CD14-positive monocyte (primary cell): ENCODE results near the gene GALNT12. TPM values are rescaled to one million over a fixed set of nuclear protein-coding genes. Genes with fewer than 3 reads are reported as not detected.

Experiments
- DNase-seq, 3 donors: peaks; one replicate each; pipeline ENCODE4 v3.0.0-alpha.2; 2011 to 2022
- H2AFZ ChIP-seq: 2 replicates; pipeline ENCODE4 v1.6.0; 2012; ENCODE audit warnings: mild to moderate bottlenecking, low read depth, low read length, inconsistent platforms; ENCODE audit not compliant: insufficient read depth, poor library complexity, severe bottlenecking
- H3K27ac ChIP-seq, 2 donors: 1 replicate in 1 of 2; 2 replicates in 1 of 2; pipeline ENCODE4 v1.5.1; 2012 to 2013; ENCODE audit warnings: low read length in 2 of 2, control low read depth in 1 of 2, inconsistent platforms in 1 of 2, low read depth in 1 of 2, mild to moderate bottlenecking in 1 of 2
- H3K27me3 ChIP-seq, 2 donors: one replicate each; pipeline versions ENCODE4 v1.6.0 to v1.6.1; 2011 to 2013; ENCODE audit warnings: low read length in 2 of 2; ENCODE audit not compliant: control insufficient read depth in 2 of 2, insufficient read depth in 2 of 2
- H3K36me3 ChIP-seq, 2 donors: replicated peaks in 1 of 2; 1 replicate in 1 of 2; 2 replicates in 1 of 2; pipeline versions ENCODE4 v1.5.1 to v1.6.1; 2012 to 2013; ENCODE audit warnings: low read length in 2 of 2, control low read depth in 1 of 2, inconsistent platforms in 1 of 2, mild to moderate bottlenecking in 1 of 2; ENCODE audit not compliant: insufficient read depth in 2 of 2, control insufficient read depth in 1 of 2
- H3K4me1 ChIP-seq, 2 donors: 1 replicate in 1 of 2; 2 replicates in 1 of 2; pipeline versions ENCODE4 v1.5.1 to v1.6.1; 2012 to 2013; ENCODE audit warnings: low read length in 2 of 2, control low read depth in 1 of 2, inconsistent platforms in 1 of 2, mild to moderate bottlenecking in 1 of 2, moderate library complexity in 1 of 2; ENCODE audit not compliant: insufficient read depth in 2 of 2, control insufficient read depth in 1 of 2
- H3K4me2 ChIP-seq: replicated peaks from 2 replicates; pipeline ENCODE3; 2012; ENCODE audit warnings: low read length, moderate library complexity, mild to moderate bottlenecking; ENCODE audit not compliant: poor library complexity, severe bottlenecking; ENCODE audit errors: extremely low read depth
- H3K4me3 ChIP-seq, 3 experiments: fragments of 200-600 bp in 1 of 3; sonication (generic) in 1 of 3; replicated peaks in 1 of 3; 1 replicate in 2 of 3; 2 replicates in 1 of 3; pipeline ENCODE4 v1.5.1; 2011 to 2013; ENCODE audit warnings: low read length in 3 of 3, mild to moderate bottlenecking in 3 of 3, control low read depth in 2 of 3, low read depth in 2 of 3, inconsistent platforms in 1 of 3, moderate library complexity in 1 of 3
- H3K79me2 ChIP-seq: 2 replicates; pipeline ENCODE4 v1.6.0; 2012; ENCODE audit warnings: mild to moderate bottlenecking, control low read depth, inconsistent platforms, low read length, moderate library complexity; ENCODE audit not compliant: insufficient read depth
- H3K9ac ChIP-seq: 2 replicates; pipeline ENCODE4 v1.6.0; 2017; ENCODE audit warnings: low read length, mild to moderate bottlenecking; ENCODE audit not compliant: insufficient read depth, poor library complexity, severe bottlenecking
- H3K9me3 ChIP-seq, 2 donors: replicated peaks in 1 of 2; 1 replicate in 1 of 2; 2 replicates in 1 of 2; pipeline versions ENCODE4 v1.5.1 to v1.6.1; 2012 to 2013; ENCODE audit warnings: low read length in 2 of 2, control low read depth in 1 of 2; ENCODE audit not compliant: control insufficient read depth in 1 of 2, insufficient read depth in 1 of 2
- H4K20me1 ChIP-seq: 2 replicates; pipeline ENCODE4 v1.6.0; 2012; ENCODE audit warnings: mild to moderate bottlenecking, low read length, control low read depth, moderate library complexity; ENCODE audit not compliant: insufficient read depth
- H3K27ac Mint-ChIP-seq, 7 donors: one replicate each; pipeline ENCODE4 v1.8.0; 2020; ENCODE audit warnings: mild to moderate bottlenecking in 7 of 7, mixed read lengths in 7 of 7, moderate library complexity in 6 of 7, inconsistent platforms in 2 of 7
- H3K27me3 Mint-ChIP-seq, 3 donors: one replicate each; pipeline ENCODE4 v1.8.0; 2021 to 2022; ENCODE audit warnings: low read depth in 3 of 3, mild to moderate bottlenecking in 3 of 3, mixed read lengths in 3 of 3, moderate library complexity in 3 of 3, inconsistent platforms in 1 of 3
- H3K36me3 Mint-ChIP-seq, 2 donors: one replicate each; pipeline ENCODE4 v1.8.0; 2020; ENCODE audit warnings: mixed read lengths in 2 of 2, inconsistent platforms in 1 of 2, mild to moderate bottlenecking in 1 of 2
- H3K4me1 Mint-ChIP-seq: one replicate; pipeline ENCODE4 v1.8.0; 2020; ENCODE audit warnings: mild to moderate bottlenecking, mixed read lengths
- H3K4me3 Mint-ChIP-seq, 2 donors: one replicate each; pipeline ENCODE4 v1.8.0; 2020; ENCODE audit warnings: mild to moderate bottlenecking in 2 of 2, mixed read lengths in 2 of 2, moderate library complexity in 1 of 2
- H3K9me3 Mint-ChIP-seq, 7 donors: one replicate each; pipeline ENCODE4 v1.8.0; 2020 to 2022; ENCODE audit warnings: mixed read lengths in 7 of 7, mild to moderate bottlenecking in 6 of 7, moderate library complexity in 6 of 7, inconsistent platforms in 2 of 7
- WGBS: methylation state at CpG from one replicate; pipeline ENCODE4 v1.1.5; 2013; ENCODE audit warnings: missing lambda C conversion rate; ENCODE audit not compliant: insufficient coverage; 5-methylcytosine and 5-hydroxymethylcytosine counted together
- intact Hi-C, 2 donors: fragments of 100-400 bp; cut with micrococcal nuclease; formaldehyde crosslinking; loops; one replicate each; pipeline versions ENCODE4 v1.15.0 to v1.15.1; 2023
- polyA plus RNA-seq, 3 donors: library from polyadenylated mRNA; depleted of rRNA in 1 of 3; unstranded in 2 of 3; stranded (reverse) in 1 of 3; fragments of 300-500 nt in 2 of 3; fragments of >200 nt in 1 of 3; fragmentation: Illumina TruSeq in 2 of 3; gene quantifications; 1 replicate in 2 of 3; 2 replicates in 1 of 3; pipeline ENCODE4 v1.2.3, GENCODE V29; 2012 to 2021
- TF ChIP-seq, protein P1 (sequence below): fragments of 200-600 bp; IDR thresholded peaks from one replicate; pipeline ENCODE4 v1.8.0; 2022; ENCODE audit warnings: antibody characterized with exemption, mild to moderate bottlenecking

The GALNT12 gene
- polyA plus RNA-seq, 3 donors: 0.16 TPM; not detected in 2

DNA sequence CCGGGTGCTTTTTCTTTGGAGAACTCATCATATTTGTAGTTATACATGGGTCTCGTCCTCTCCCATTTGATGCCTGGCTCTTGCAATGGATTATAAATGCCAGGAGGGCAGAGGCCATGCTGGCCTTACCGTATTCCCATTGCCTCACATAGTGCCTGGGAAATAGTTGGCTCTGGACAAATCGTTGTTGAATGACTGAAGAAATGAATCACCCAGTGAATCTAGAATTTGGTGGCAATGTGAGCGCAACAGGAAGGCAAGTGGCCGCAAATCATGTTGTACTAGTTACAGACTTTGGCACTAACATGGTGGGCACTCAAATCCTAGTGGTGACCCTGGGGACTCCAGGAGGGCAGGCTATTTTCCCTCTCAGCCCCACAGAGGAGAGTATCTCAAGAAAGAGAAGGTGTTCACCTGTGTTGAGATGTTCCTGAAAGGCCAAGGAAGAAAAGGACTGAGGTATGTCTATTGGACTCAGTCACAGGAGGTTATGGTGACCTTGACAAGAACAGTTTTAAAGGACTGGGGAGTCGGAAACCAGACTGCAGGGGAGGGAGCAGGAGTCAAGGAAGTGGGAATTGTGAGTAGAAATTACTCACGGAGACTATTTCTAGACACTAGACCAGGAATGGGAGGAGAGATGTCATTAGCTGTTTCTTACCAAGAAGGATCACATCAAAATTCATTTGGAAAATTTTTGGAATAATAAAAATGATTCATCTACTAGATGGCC is 74.5 kb downstream of the GALNT12 start:
- H3K36me3 ChIP-seq: no peaks in the 10 kb centered on the region
- H3K27me3 ChIP-seq: no peaks in the 10 kb centered on the region
- no peak overlapping the region for H3K27ac ChIP-seq
- no peak for DNase-seq
- Mint-ChIP-seq H3K36me3 (no peaks in the 10 kb centered on the region), H3K4me1 (peaks cover 5% of the 10 kb centered on the region), H3K4me3 (no peak overlapping the region), H3K9me3 (peaks cover 0 to 2% (median 0%) of the 10 kb centered on the region in 7 donors), H3K27ac (no peak overlapping the region), H3K27me3 (peaks cover 10 to 18% (median 16%) of the 10 kb centered on the region in 3 donors)
- TF ChIP-seq, protein P1, sequence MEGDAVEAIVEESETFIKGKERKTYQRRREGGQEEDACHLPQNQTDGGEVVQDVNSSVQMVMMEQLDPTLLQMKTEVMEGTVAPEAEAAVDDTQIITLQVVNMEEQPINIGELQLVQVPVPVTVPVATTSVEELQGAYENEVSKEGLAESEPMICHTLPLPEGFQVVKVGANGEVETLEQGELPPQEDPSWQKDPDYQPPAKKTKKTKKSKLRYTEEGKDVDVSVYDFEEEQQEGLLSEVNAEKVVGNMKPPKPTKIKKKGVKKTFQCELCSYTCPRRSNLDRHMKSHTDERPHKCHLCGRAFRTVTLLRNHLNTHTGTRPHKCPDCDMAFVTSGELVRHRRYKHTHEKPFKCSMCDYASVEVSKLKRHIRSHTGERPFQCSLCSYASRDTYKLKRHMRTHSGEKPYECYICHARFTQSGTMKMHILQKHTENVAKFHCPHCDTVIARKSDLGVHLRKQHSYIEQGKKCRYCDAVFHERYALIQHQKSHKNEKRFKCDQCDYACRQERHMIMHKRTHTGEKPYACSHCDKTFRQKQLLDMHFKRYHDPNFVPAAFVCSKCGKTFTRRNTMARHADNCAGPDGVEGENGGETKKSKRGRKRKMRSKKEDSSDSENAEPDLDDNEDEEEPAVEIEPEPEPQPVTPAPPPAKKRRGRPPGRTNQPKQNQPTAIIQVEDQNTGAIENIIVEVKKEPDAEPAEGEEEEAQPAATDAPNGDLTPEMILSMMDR: no peak
- H3K4me2 ChIP-seq: no peak overlapping the region
- WGBS: 84% methylated on average over 5 of the region's 8 CpGs
- H3K4me1 ChIP-seq: peaks cover 0 to 5% of the 10 kb centered on the region in 2 donors
- H4K20me1 ChIP-seq: no peaks in the 10 kb centered on the region
- H2AFZ ChIP-seq: no peak overlapping the region
- no peak overlapping the region for H3K4me3 ChIP-seq
- H3K9ac ChIP-seq: no peak overlapping the region
- intact Hi-C loops: no loop called here
- no peaks in the 10 kb centered on the region for H3K9me3 ChIP-seq
- no peaks in the 10 kb centered on the region for H3K79me2 ChIP-seq

DNA sequence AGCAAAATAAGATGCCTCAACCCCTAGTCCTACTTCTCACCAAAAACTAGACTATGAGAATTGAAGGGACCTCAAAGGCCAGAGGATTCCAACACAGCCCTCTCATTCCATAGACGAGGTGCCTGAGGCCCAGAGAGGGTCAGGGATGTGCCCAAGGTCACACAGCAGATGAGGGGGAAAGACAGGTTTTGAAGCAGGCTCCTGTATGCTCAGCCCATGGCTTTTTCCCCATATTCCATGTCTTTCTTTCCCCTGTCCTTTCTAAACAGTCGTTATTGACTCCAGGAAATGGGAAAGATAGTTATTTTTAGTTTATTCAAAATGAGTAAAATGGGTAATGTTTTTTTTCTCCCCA is 75.1 kb downstream of the GALNT12 start:
- DNase-seq: no peak
- no peak overlapping the region for H3K4me3 ChIP-seq
- TF ChIP-seq, protein P1: no peak
- H2AFZ ChIP-seq: no peak overlapping the region
- no peaks in the 10 kb centered on the region for H3K9me3 ChIP-seq
- Mint-ChIP-seq H3K36me3 (no peaks in the 10 kb centered on the region), H3K4me3 (no peak overlapping the region), H3K27ac (no peak overlapping the region), H3K27me3 (peaks cover 12 to 15% (median 12%) of the 10 kb centered on the region in 3 donors), H3K4me1 (peaks cover 9% of the 10 kb centered on the region), H3K9me3 (peaks cover 0 to 2% (median 0%) of the 10 kb centered on the region in 7 donors)
- no peak overlapping the region for H3K4me2 ChIP-seq
- no peaks in the 10 kb centered on the region for H3K36me3 ChIP-seq
- no peaks in the 10 kb centered on the region for H3K27me3 ChIP-seq
- H4K20me1 ChIP-seq: no peaks in the 10 kb centered on the region
- peaks cover 0 to 8% of the 10 kb centered on the region in 2 donors for H3K4me1 ChIP-seq
- WGBS: no CpG with 5 or more reads among the region's 2 CpGs
- no peak overlapping the region for H3K9ac ChIP-seq
- H3K79me2 ChIP-seq: no peaks in the 10 kb centered on the region
- intact Hi-C loops: no loop called here
- H3K27ac ChIP-seq: no peak overlapping the region
